ENCODE results near the gene DDIT3.

The DDIT3 gene

DNA sequence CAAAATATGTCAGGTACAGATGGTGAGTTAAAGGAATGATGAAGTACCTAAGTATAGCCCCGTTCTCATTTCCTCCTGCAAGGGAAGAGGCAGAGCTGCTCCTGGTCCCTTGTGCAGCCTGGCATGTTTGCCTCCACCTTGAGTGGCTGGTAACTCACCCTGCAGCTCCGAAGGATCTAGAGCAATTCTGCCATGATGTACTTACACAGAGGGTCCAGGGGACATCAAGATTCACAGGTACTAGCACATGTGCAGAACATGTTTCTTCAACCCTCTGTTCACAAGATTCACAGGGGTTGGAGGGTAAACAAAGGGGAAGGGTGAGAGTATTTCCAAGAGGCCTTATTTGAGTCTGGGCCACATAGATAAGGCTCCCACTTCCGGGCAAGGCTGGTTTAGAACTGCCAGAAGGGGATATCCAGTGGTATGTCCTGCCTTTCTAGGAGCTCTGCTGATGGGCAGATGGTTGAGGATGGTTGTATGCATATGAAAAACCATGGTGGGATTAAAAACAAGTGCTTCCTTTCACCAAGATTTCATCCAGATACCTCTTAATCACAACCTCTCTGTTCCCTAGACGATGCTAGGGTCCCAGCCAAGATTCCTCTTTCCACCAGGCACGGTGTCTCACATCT lies 18.9 kb upstream of the DDIT3 start:
- DNase-seq (ENCODE audit: low spot score): no peak
- TF ChIP-seq CTCF (IDR thresholded peaks at IDR 0.05): no peak

GRCh38 chr12:57536597-57536942 lies 16.3 kb upstream of the DDIT3 start:
- DNase-seq (ENCODE audit: low spot score): no peak
- no peak for TF ChIP-seq CTCF (IDR thresholded peaks at IDR 0.05)
- H3K27ac ChIP-seq: no peak overlapping the region

More for the DNA sequence above, 18.9 kb upstream of the DDIT3 start:
- H3K27ac ChIP-seq: no peak overlapping the region
- no peak overlapping the region for H3K4me3 ChIP-seq

DNA sequence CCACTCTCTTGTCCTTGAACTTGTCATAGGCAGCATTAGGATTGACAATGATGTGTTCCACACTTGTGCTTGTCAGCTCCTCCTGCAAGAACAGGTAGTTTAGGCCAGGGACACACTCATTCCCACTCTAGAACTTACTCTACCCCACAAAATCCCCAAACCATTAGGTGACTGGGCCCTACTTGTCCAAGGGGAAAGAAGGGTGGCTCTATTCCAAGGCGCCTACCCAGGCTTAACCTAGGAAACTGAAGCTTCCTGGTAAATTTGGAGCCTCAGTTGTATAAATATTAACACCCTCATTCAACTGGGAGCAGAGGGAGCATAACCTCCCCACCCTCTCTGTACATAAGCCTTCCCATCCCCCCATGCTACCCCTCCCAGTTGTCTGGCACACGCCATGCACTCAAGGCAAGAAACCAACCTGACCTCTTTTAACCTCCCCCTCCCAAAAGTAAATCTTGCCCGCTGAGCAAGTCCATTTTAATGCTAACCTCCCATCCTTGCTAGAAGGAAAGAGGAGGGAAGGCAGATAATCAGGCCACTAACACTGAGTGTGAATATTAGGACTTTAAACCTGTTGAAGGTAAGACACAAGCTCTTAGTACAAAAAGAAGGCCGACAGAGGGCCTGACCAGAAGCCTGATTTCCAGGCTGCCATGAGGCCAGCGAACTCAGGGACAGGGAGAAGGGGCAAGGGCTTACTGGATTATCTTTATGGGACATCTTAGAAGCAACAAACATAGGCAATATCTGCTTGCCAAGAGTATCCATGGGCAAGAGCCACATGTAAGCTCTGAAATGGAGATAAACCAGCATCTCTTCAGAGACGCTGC lies 15.7 kb upstream of the DDIT3 start:
- no peak overlapping the region for H3K27ac ChIP-seq
- H3K4me3 ChIP-seq: no peak overlapping the region
- TF ChIP-seq CTCF (IDR thresholded peaks at IDR 0.05): no peak
- no peak for DNase-seq (ENCODE audit: low spot score)

More at GRCh38 chr12:57536597-57536942, 16.3 kb upstream of the DDIT3 start:
- H3K4me3 ChIP-seq: no peak overlapping the region

GRCh38 chr12:57534991-57535543 lies 14.8 kb upstream of the DDIT3 start:
- no peak overlapping the region for H3K4me3 ChIP-seq
- no peak overlapping the region for H3K27ac ChIP-seq
- DNase-seq (ENCODE audit: low spot score): no peak
- TF ChIP-seq CTCF (IDR thresholded peaks at IDR 0.05): no peak

- TF ChIP-seq CTCF (IDR thresholded peaks at IDR 0.05): no peak
- Histone ChIP-seq H3K4me3 (no peak overlapping the region), H3K27ac (no peak overlapping the region)
- no peak for DNase-seq (ENCODE audit: low spot score)
These were observed 13.9 kb upstream of the DDIT3 start for GRCh38 chr12:57534250-57534649.

DNA sequence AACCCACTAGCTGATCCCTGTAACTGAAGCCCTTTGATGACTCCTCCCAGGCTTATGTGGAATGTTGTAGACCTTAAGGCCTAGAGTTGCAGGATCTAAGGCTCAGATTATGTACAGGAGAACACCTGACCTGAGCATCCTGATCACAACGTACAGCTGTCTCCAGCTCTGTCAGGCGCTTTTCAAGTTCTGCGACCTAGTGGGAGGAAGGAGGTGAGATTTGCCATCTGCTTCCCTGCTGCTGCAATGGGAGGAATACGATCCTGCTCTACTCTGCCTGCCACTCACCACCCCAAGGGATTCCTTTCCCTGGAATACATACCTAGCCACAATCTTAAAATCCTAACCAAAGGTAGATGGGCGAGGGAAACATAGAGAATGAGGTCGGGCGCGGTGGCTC lies 12.8 kb upstream of the DDIT3 start:
- Histone ChIP-seq H3K4me3 (no peak overlapping the region), H3K27ac (no peak overlapping the region)
- no peak for TF ChIP-seq CTCF (IDR thresholded peaks at IDR 0.05)
- DNase-seq (ENCODE audit: low spot score): no peak

All from coronary artery (tissue), 2 donors.